Glomerular visceral epithelial cell (primary cell): Measurements from ENCODE around the gene SOD1.
A peak's percentile ranks its signal among the peaks of the same experiment; 100 is the strongest.
"Not testable (repeated sequence)": the region's sequence is repeated elsewhere in the genome, so short reads cannot be mapped to it uniquely, and the experiment has no call there.

ENCODE experiments used
- DNase-seq: peaks from one replicate; pipeline ENCODE4 v3.0.0-alpha.2; 2016; ENCODE audit errors: extremely low spot score

SOD1 gene

DNA sequence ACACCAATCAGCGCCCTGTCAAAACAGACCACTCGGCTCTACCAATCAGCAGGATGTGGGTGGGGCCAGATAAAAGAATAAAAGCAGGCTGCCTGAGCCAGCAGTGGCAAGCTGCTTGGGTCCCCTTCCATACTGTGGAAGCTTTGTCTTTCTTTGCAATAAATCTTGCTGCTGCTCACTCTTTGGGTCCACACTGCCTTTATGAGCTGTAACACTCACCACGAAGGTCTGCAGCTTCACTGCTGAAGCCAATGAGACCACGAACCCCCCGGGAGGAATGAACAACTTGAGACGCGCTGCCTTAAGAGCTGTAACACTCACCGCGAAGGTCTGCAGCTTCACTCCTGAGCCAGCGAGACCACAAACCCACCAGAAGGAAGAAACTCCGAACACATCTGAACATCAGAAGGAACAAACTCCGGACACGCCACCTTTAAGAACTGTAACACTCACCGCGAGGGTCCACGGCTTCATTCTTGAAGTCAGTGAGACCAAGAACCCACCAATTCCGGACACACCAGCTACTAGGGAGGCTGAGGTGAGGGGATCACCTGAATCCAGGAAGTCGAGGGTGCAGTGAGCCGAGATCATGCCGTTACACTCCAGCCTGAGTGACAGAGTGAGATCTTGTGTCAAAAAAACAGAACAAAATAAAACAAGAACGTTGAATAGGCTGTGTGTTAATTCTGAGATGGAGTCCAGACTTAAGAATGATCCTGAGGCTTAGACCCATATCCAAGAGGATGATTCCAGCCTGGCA, 4.5 kb upstream of the SOD1 start:
- DNase-seq = not testable (repeated sequence)

DNA sequence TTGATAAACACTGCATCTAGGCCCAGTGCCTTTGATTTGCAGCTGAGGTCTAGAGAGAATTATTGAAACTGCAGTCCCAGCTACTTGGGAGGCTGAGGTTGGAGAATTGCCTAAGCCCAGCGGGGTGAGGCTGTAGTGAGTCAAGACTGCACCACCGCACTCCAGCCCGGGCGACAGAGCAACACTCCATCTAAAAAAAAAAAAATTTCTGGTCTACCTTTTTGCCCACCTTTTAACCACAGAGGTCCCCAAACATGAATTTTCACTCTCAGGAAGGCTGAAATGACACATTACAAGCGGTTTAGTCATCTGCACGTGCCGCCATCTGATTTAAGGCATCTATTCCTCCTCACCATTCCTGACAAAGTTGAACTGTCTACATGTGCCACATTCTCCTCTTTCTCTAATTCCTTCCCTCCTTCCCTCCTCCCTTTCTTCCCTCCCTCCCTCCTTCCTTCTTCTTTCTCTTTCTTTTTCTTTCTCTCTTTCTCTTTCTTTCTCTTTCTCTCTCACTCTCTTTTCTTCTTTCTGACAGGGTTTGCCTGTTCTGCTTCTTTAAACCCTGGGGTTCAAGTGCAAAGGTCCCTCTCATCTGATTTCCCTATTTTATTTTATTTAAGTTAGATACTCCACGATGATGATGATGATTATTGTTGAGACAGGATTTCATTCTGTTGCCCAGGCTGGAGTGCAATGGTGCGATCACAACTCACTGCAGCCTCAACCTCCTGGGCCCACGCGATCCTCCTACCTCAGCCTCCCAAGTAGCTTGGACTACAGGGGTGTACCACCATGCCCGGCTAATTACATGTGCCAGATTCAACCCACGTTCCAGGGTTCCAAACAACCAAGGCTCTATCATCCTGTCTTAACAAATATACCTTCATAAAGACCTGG, 3.0 kb upstream of the SOD1 start:
- no peak for DNase-seq

DNA sequence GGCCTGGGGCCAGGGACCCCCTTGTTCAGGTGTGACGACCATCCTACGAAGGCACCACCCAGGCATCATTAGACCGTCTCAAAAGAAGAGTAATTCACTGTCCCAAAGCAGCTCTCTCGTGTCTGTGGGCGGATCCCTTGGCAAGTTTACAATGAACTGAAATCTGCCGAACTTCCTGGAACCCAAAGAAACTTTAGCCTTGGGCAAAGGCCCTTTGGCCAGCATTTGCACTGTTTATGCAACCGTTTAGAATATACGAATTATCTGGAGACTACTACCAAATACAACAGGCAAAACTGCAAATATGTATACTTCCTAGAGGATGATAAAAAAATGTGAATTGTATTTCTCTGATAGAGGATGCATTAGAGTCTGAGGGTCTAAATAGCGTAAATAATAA, 1.4 kb upstream of the SOD1 start:
- no peak for DNase-seq

DNA sequence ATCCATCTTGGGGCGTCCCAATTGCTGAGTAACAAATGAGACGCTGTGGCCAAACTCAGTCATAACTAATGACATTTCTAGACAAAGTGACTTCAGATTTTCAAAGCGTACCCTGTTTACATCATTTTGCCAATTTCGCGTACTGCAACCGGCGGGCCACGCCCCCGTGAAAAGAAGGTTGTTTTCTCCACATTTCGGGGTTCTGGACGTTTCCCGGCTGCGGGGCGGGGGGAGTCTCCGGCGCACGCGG, 282 bp upstream of the SOD1 start:
- DNase-seq = no peak

DNA sequence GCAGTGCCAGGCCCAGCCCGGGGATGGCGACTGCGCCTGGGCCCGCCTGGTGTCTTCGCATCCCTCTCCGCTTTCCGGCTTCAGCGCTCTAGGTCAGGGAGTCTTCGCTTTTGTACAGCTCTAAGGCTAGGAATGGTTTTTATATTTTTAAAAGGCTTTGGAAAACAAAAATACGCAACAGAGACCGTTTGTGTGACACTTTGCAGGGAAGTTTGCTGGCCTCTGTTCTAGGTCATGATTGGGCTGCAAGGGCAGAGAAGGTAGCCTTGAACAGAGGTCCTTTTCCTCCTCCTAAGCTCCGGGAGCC, 719 bp downstream of the SOD1 start:
- no peak for DNase-seq

DNA sequence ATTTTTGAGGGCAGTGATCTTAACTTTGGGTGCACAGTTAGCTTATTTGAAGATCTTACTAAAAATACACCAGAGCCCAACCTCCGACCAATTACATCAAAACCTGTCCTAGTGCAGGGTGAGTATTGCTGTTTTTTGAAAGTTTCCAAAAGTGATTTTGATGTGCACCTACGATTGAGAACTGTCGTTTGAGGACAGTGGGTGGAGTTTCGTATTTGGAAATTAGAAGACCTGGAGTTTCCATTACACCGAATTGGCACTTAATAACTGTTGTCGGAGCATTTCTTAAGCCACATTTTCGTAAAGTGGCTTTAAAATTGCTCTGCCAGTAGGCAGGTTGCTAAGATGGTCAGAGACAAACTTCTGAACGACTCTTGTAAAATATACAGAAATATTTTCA, 1.1 kb downstream of the SOD1 start:
- DNase-seq = no peak

DNA sequence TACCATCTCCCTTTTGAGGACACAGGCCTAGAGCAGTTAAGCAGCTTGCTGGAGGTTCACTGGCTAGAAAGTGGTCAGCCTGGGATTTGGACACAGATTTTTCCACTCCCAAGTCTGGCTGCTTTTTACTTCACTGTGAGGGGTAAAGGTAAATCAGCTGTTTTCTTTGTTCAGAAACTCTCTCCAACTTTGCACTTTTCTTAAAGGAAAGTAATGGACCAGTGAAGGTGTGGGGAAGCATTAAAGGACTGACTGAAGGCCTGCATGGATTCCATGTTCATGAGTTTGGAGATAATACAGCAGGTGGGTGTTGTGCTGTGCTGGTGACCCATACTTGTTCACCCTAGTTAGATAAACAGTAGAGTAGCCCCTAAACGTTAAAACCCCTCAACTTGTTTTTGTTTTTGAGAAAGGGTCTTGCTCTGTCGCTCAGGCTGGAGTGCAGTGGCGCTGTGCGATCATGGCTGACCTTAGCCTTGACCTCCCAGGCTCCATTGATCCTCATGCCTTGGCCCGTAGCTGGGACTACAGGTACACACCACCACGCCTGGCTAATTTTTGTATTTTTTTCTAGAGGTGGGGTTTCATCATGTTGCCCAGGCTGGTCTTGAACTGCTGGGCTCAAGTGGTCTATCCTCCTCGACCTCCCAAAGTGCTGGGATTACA, 4.2 kb downstream of the SOD1 start:
- DNase-seq = no peak

DNA sequence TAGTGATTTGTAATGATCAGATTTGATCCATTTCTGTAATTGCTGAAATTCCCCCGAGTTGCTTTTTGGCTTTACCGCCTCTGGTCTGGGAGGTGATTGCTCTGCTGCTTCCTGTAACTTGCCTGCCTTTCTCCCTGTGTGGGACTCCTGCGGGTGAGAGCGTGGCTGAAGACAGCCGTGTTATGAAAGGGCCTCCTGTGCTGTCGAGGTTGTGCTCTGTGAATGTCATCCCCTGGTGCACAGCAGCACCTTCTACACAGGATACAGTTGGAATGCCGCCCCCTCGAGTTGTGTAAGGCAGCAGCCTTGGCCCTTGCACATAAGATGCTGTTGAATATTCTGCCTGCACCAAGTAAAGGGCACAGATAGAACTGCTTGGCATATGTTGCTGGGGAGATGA, 5.9 kb downstream of the SOD1 start:
- DNase-seq = peak; percentile 9

DNA sequence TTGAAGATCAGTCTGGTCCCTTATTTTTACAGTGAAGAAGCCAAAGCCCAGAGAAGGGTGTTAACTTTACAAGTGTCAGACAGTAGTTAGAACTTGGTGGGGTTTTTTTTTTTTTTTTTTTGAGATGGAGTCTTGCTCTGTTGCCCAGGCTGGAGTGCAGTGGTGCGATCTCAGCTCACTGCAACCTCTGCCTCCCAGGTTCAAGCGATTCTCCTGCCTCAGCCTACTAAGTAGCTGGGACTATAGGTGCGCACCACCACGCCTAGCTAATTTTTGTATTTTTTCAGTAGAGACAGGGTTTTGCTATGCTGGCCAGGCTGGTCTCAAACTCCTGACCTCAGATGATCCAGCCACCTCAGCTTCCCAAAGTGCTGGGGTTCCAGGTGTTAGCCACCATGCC, 6.4 kb downstream of the SOD1 start:
- DNase-seq = not testable (repeated sequence)

DNA sequence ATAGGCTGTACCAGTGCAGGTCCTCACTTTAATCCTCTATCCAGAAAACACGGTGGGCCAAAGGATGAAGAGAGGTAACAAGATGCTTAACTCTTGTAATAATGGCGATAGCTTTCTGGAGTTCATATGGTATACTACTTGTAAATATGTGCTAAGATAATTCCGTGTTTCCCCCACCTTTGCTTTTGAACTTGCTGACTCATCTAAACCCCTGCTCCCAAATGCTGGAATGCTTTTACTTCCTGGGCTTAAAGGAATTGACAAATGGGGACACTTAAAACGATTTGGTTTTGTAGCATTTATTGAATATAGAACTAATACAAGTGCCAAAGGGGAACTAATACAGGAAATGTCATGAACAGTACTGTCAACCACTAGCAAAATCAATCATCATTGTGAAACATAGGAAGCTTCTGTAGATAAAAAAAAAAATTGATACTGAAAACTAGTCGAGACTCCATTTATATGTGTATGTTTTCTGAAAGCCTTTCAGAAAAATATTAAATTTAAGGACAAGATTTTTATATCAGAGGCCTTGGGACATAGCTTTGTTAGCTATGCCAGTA, 7.0 kb downstream of the SOD1 start:
- no peak for DNase-seq

DNA sequence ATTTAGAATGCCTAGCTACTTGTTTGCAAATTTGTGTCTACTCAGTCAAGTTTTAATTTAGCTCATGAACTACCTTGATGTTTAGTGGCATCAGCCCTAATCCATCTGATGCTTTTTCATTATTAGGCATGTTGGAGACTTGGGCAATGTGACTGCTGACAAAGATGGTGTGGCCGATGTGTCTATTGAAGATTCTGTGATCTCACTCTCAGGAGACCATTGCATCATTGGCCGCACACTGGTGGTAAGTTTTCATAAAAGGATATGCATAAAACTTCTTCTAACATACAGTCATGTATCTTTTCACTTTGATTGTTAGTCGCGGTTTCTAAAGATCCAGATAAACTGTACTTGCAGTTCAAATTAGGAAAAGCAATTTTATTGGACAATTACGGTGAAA, 7.6 kb downstream of the SOD1 start:
- no peak for DNase-seq

DNA sequence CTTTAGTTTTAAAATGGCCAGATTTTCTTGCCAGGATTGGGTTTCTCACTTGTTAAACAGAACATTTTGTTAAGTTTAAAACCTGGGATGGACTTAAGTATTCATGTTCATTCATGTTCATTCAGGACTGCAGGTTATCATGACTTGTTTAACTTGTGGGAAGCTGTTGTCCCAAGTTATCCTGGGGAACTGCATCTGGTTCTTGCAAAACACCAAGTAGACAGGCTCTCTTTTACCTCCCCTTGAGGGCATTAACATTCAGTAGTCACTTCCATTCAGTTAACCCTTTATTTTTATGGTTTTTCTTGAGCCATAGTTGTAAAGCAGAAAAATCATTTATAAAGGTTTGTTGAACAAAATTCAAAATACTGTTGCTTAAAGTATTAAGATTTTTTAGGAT, 8.1 kb downstream of the SOD1 start:
- DNase-seq = no peak

DNA sequence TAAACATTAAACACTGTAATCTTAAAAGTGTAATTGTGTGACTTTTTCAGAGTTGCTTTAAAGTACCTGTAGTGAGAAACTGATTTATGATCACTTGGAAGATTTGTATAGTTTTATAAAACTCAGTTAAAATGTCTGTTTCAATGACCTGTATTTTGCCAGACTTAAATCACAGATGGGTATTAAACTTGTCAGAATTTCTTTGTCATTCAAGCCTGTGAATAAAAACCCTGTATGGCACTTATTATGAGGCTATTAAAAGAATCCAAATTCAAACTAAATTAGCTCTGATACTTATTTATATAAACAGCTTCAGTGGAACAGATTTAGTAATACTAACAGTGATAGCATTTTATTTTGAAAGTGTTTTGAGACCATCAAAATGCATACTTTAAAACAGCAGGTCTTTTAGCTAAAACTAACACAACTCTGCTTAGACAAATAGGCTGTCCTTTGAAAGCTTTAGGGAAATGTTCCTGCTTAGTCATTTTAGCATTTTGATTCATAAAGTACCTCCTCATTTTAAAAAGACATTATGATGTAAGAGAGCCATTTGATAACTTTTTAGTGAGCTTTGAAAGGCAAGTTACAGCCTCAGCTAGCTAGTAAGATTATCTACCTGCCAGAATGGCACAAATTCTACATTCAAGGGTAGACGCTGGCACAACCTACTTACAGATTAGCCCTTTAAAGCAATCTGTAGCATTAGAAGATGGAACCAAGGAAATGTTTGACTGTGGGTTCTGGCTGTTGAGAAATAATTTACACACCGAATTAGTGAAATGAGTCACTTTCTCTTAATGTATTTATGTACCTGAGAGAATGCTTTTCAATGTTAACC, 9.4 kb downstream of the SOD1 start:
- no peak for DNase-seq

DNA sequence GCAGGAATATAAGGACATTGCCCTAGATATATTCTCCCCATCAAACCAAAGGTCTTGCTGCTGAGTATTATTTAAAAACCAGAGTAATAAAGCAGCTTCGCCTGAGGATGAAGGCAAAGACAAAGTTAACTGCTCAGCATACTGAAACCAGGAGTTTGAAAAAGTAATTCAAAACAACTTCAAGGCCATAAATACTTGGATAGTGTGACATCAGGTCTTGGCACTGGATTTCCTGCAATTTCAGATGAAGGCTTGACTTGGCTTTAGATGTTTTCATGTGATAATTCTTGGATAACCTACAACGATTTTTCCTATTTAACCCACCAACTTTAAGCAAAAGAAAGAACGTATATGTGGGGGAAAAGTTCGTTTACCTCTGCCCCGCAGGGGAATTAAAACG, 10.6 kb downstream of the SOD1 start:
- DNase-seq = no peak

DNA sequence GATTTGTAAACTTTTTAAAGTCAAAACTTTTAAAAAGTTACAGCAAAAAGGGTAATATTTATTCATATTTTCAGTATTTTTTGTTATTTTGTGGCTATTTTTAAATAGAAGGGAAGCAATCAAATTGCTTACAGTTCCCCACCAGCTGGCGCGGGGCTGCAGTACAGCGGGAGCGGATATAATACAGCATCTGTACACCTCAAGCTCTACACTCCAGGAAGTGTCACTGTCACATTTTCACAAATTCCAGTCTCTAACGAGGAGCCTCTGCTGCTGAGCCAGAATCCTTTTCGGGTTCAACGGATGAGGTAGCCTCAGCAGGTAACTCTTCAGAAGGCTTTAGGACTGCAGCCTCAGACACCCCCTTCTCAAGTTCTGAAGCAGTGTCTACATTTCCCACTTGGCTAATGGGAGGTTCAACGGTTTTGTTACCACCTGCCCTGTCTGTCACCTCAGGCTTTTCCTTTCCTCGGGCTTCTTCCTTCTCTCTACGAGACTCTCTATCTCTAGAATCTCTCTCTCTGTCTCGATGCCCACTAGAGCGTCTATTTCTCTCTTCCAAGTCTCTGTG, 11.7 kb downstream of the SOD1 start:
- DNase-seq = no peak

DNA sequence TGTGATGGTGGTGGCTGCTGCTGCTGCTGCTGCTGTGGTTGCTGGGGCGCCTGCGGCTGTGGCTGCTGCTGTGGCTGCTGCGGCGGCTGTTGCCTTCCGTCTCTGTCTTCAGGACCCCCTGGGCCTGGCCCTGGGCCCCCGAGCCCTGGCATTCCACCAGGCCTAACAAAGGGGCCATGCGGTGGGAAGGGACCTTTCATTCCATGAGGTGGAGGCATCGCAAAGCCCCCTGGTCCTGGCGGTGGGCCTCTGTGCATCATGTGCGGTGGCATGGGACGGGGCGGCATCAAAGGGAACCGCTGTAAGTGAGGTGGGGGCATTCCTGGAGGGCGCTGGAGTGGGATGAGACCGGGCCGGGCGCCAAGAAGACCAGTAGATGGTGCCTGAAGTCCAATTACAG, 12.4 kb downstream of the SOD1 start:
- no peak for DNase-seq

DNA sequence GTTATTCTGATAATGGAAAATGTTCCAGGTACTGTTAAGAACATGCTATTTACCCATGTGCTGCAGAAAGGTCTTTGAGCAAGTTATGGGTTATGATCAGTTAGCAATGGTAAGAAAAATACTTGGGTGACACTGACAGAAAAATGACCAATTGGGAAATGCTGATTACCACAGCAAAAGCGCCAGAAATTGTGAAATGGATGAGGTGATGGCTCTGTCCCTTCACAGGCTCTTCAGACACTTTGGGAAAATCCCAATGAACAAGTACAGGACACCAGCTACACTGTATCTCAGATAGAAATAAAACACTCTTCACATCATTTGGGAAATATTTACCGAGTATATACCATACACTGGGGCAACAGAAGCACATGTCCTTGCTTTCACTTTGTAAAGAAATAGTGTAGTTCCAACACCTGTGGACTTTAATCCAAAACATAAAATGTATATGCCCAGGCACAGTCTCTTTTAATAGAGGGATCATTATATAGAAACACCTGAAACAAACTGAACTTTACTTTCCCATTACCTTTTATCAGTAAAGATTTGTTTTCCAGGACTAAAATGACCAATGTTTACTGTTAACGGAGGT, 13.9 kb downstream of the SOD1 start:
- no peak for DNase-seq

DNA sequence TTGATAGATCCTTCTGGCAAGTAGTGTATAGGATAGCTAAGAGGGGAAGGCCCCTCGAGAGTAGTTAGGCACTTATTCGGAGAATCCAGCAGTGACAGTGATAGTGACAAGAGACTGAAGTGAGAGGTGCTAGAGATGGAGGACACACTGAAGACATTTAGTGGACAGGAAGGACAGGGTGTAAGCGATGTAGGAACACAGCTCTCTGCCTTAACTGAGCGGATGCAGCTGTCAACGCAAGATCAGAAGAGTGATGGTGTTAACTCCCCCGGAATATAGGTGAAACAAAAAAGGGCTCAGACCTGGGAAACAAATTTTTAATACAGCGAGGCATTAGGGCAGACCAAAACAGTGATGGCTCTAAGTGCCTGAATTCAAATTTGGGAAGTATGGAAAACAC, 15.8 kb downstream of the SOD1 start:
- DNase-seq = no peak

DNA sequence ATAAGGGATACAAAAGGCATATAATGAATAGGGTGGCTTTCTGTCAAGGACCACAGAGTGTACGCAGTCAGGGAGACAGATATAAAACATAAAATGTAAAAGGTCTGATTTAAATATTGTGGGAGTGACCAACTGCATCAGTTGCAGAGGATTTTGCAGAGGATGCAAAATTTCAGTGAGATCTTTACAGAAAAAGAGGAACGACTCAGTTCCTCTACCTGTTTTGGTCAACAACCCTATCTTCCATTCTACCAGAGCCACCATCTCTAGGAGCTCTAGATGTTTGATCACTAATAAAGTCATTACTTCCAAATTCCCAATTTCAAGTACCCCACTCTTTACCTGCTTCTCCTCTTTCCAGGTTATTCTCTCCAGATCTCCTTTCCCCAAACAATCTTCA, 16.5 kb downstream of the SOD1 start:
- DNase-seq = no peak

DNA sequence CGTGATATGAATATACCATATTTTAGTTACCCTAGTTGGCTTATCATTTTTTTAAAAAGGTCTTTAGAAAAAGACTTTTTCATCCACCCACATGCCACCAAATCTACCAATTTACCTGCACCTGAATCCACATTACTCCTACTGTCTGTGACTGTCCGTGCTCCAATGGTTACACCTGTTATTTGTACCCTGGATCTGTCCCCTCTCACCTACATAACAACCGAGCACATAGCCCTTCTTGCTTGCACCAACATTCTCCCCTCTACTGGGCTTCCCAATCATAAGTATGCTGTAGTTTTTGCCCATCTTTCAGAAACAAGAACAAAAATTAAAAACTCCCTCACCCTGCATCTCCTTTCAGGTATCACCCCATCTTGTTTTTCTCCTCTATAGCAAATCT, 17.6 kb downstream of the SOD1 start:
- DNase-seq = no peak

DNA sequence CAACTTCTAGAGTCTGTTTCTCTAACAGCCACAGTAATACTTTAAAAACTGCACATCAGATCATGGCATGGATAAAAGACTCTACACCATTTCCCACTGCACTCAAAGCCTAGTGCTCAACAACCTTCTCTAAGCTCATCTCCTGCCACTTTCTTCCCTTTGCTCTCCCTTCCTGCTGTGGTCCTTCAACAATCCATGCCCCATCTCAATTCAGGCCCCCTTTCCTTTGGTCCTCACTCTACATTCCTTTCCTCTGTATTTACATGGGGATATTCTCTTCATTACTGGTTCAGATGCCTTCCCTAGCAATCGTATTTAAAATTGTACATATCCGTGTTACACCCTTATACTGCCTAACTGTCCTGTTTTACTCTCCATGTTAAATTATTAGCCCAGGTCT, 19.0 kb downstream of the SOD1 start:
- no peak for DNase-seq
